SK-N-SH (cell line): Measurements from ENCODE around the gene EXOC6B.

Experiments
- POLR2AphosphoS5 ChIP-seq: IDR thresholded peaks from 2 replicates; pipeline ENCODE4 v1.6.1; 2012; ENCODE audit warnings: low read depth, low read length
- TF ChIP-seq, protein P1 (sequence below): fragments of 200-600 bp; sonication (generic); IDR thresholded peaks from 2 replicates; pipeline ENCODE4 v1.6.1; 2017; ENCODE audit warnings: antibody characterized with exemption, mild to moderate bottlenecking, moderate library complexity

DNA sequence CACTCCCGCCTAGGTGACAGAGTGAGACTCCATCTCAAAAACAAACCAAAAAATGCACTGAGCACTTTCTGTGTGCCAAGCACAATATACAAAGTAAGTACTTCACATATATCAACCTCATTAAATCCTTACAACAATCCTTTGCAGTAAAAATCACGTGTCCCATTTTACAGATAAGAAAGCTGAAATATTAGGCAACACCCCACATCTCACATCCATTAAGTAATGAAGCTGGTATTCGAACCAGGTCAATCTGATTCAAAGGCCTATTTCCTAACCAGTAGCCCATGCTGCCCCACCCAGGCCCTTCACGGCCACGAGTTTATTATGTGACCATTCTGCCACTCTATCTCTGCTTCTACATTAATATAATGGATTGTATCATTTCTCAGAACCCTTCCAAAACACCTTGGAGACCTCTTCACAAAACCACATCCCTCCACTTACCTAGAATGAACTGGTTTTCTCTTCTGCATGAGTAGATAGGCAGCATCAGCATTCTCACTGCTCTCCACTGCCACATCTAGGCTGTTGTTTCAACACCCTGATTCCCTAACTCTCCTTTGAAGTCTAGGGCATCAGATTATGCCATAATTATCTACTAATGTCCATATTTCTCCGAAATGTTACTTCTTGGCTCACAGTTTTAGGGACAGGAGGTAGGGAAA, 3.1 kb upstream of the EXOC6B start:
- TF ChIP-seq, protein P1, sequence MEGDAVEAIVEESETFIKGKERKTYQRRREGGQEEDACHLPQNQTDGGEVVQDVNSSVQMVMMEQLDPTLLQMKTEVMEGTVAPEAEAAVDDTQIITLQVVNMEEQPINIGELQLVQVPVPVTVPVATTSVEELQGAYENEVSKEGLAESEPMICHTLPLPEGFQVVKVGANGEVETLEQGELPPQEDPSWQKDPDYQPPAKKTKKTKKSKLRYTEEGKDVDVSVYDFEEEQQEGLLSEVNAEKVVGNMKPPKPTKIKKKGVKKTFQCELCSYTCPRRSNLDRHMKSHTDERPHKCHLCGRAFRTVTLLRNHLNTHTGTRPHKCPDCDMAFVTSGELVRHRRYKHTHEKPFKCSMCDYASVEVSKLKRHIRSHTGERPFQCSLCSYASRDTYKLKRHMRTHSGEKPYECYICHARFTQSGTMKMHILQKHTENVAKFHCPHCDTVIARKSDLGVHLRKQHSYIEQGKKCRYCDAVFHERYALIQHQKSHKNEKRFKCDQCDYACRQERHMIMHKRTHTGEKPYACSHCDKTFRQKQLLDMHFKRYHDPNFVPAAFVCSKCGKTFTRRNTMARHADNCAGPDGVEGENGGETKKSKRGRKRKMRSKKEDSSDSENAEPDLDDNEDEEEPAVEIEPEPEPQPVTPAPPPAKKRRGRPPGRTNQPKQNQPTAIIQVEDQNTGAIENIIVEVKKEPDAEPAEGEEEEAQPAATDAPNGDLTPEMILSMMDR, result no peak
- no peak for TF ChIP-seq POLR2AphosphoS5
